HG03039 (cell line): ENCODE data around the gene FADS3.

Experiments
- ATAC-seq: cut with Tn5 transposase; IDR thresholded peaks from one replicate; pipeline ENCODE4 v1.9.1; 2021; ENCODE audit warnings: mild to moderate bottlenecking, moderate library complexity; ENCODE audit not compliant: unreplicated experiment

FADS3 gene

GRCh38 chr11:61891331-61892084 lies at the start of gene FADS3:
Gene FADS3, minus strand, starts transcription at chr11:61891545. Its CDS starts 164 bp downstream, at chr11:61891381.
- ATAC-seq: peak; percentile 63

GRCh38 chr11:61940466-61940865 lies 49.1 kb upstream of the FADS3 start:
- no peak for ATAC-seq

GRCh38 chr11:61935861-61936260 lies 44.5 kb upstream of the FADS3 start:
- ATAC-seq: no peak

- ATAC-seq: no peak
These were observed 39.6 kb upstream of the FADS3 start for GRCh38 chr11:61930933-61931332.

- ATAC-seq: no peak
These were observed 37.3 kb upstream of the FADS3 start for GRCh38 chr11:61928606-61929005.

GRCh38 chr11:61927501-61927900 lies 36.2 kb upstream of the FADS3 start:
- ATAC-seq: no peak

GRCh38 chr11:61926235-61926634 lies 34.9 kb upstream of the FADS3 start:
- ATAC-seq: no peak

GRCh38 chr11:61925736-61926135 lies 34.4 kb upstream of the FADS3 start:
- no peak for ATAC-seq

GRCh38 chr11:61924064-61924455 lies 32.7 kb upstream of the FADS3 start:
- no peak for ATAC-seq

- no peak for ATAC-seq
These were observed 32.1 kb upstream of the FADS3 start for GRCh38 chr11:61923166-61924063.

GRCh38 chr11:61922539-61922938 lies 31.2 kb upstream of the FADS3 start:
- no peak for ATAC-seq

GRCh38 chr11:61921446-61921845 lies 30.1 kb upstream of the FADS3 start:
- no peak for ATAC-seq

- ATAC-seq: no peak
These were observed 28.6 kb upstream of the FADS3 start for GRCh38 chr11:61919705-61920631.

- ATAC-seq: no peak
These were observed 27.8 kb upstream of the FADS3 start for GRCh38 chr11:61918938-61919704.

GRCh38 chr11:61918251-61918937 lies 27.0 kb upstream of the FADS3 start:
- ATAC-seq: no peak

GRCh38 chr11:61917334-61918109 lies 26.2 kb upstream of the FADS3 start, which contains the start of gene RAB3IL1:
Gene RAB3IL1, minus strand, starts transcription at chr11:61917566. Its CDS starts 199 bp downstream, at chr11:61917367.
- ATAC-seq: no peak

GRCh38 chr11:61916737-61917333 lies 25.5 kb upstream of the FADS3 start:
- no peak for ATAC-seq

GRCh38 chr11:61914471-61915171 lies 23.3 kb upstream of the FADS3 start:
- ATAC-seq: no peak
